ENCODE measurements around the gene PPP1R2.
A peak's percentile ranks its signal among the peaks of the same experiment; 100 is the strongest.

The PPP1R2 gene

GRCh38 chr3:195566797-195567196 is 23.7 kb upstream of the PPP1R2 start:
- H3K27ac ChIP-seq (ENCODE audit: low read depth, low read length): no peak overlapping the region
- H3K4ac ChIP-seq (ENCODE audit: low read depth, low read length): no peak overlapping the region
- no peaks in the 10 kb centered on the region for H3K27me3 ChIP-seq (ENCODE audit: insufficient read depth, low read length)
- H2BK120ac ChIP-seq (ENCODE audit: insufficient read depth, low read length, poor library complexity): no peak overlapping the region
- H3K4me1 ChIP-seq (ENCODE audit: control insufficient read depth in 1 of 2, insufficient read depth in 2 of 2, low read length in 2 of 2): peaks cover 0 to 2% of the 10 kb centered on the region in 2 experiments
- DNase-seq: peak in 1 of 2 donors; percentile 16
- no peak overlapping the region for H4K12ac ChIP-seq (ENCODE audit: low read depth, low read length)
- H2AK5ac ChIP-seq (ENCODE audit: low read length): no peak overlapping the region
- no peak overlapping the region for H3K4me3 ChIP-seq (ENCODE audit: low read depth, low read length)
- H2BK5ac ChIP-seq (ENCODE audit: low read depth, low read length, poor library complexity): no peak overlapping the region
- H3K36me3 ChIP-seq (ENCODE audit: control insufficient read depth in 1 of 2, insufficient read depth in 2 of 2, low read length in 2 of 2): no peaks in the 10 kb centered on the region
- H3K79me1 ChIP-seq (ENCODE audit: low read length): no peaks in the 10 kb centered on the region
- no peak overlapping the region for H3K18ac ChIP-seq (ENCODE audit: low read length)
- H3K14ac ChIP-seq (ENCODE audit: low read length): no peak overlapping the region
- H4K91ac ChIP-seq (ENCODE audit: low read depth, low read length): no peak overlapping the region
- no CpG with 5 or more reads among the region's 6 CpGs for WGBS (ENCODE audit: extremely low coverage, insufficient coverage, insufficient read length)
- H4K8ac ChIP-seq (ENCODE audit: low read depth, low read length): no peak overlapping the region
- no peak overlapping the region for H2BK12ac ChIP-seq (ENCODE audit: low read length)
- no peak overlapping the region for H3K9ac ChIP-seq (ENCODE audit: low read length)
- H2AFZ ChIP-seq (ENCODE audit: insufficient read depth, low read length, poor library complexity): no peak overlapping the region
- no peak overlapping the region for H3K4me2 ChIP-seq (ENCODE audit: low read length)
- H3K9me3 ChIP-seq (ENCODE audit: insufficient read depth, low read depth, low read length): no peaks in the 10 kb centered on the region
- no peaks in the 10 kb centered on the region for H3K79me2 ChIP-seq (ENCODE audit: control insufficient read depth, insufficient read depth, low read length, poor library complexity)
- no peak overlapping the region for H3K23ac ChIP-seq (ENCODE audit: low read length)

- no peak overlapping the region for H4K12ac ChIP-seq (ENCODE audit: low read depth, low read length)
- H3K23ac ChIP-seq (ENCODE audit: low read length): no peak overlapping the region
- no peaks in the 10 kb centered on the region for H3K36me3 ChIP-seq (ENCODE audit: control insufficient read depth in 1 of 2, insufficient read depth in 2 of 2, low read length in 2 of 2)
- no peak overlapping the region for H3K4me3 ChIP-seq (ENCODE audit: low read depth, low read length)
- H3K4me2 ChIP-seq (ENCODE audit: low read length): no peak overlapping the region
- no peak overlapping the region for H3K4ac ChIP-seq (ENCODE audit: low read depth, low read length)
- H3K18ac ChIP-seq (ENCODE audit: low read length): no peak overlapping the region
- no peak overlapping the region for H2BK120ac ChIP-seq (ENCODE audit: insufficient read depth, low read length, poor library complexity)
- H3K79me2 ChIP-seq (ENCODE audit: control insufficient read depth, insufficient read depth, low read length, poor library complexity): no peaks in the 10 kb centered on the region
- H3K9ac ChIP-seq (ENCODE audit: low read length): no peak overlapping the region
- no peak overlapping the region for H2BK5ac ChIP-seq (ENCODE audit: low read depth, low read length, poor library complexity)
- DNase-seq: no peak
- no peaks in the 10 kb centered on the region for H3K27me3 ChIP-seq (ENCODE audit: insufficient read depth, low read length)
- no peak overlapping the region for H2AFZ ChIP-seq (ENCODE audit: insufficient read depth, low read length, poor library complexity)
- H4K91ac ChIP-seq (ENCODE audit: low read depth, low read length): no peak overlapping the region
- H3K9me3 ChIP-seq (ENCODE audit: insufficient read depth, low read depth, low read length): no peaks in the 10 kb centered on the region
- no CpG with 5 or more reads among the region's 7 CpGs for WGBS (ENCODE audit: extremely low coverage, insufficient coverage, insufficient read length)
- H3K14ac ChIP-seq (ENCODE audit: low read length): no peak overlapping the region
- H3K79me1 ChIP-seq (ENCODE audit: low read length): no peaks in the 10 kb centered on the region
- H2AK5ac ChIP-seq (ENCODE audit: low read length): no peak overlapping the region
- H4K8ac ChIP-seq (ENCODE audit: low read depth, low read length): no peak overlapping the region
- H2BK12ac ChIP-seq (ENCODE audit: low read length): no peak overlapping the region
- H3K27ac ChIP-seq (ENCODE audit: low read depth, low read length): no peak overlapping the region
- peaks cover 0 to 2% of the 10 kb centered on the region in 2 experiments for H3K4me1 ChIP-seq (ENCODE audit: control insufficient read depth in 1 of 2, insufficient read depth in 2 of 2, low read length in 2 of 2)
Measured at GRCh38 chr3:195565716-195566115, 22.6 kb upstream of the PPP1R2 start.

GRCh38 chr3:195563317-195563716 is 20.2 kb upstream of the PPP1R2 start:
- H3K4me2 ChIP-seq (ENCODE audit: low read length): no peak overlapping the region
- no peaks in the 10 kb centered on the region for H3K36me3 ChIP-seq (ENCODE audit: control insufficient read depth in 1 of 2, insufficient read depth in 2 of 2, low read length in 2 of 2)
- H4K12ac ChIP-seq (ENCODE audit: low read depth, low read length): no peak overlapping the region
- no peak for DNase-seq
- H3K27me3 ChIP-seq (ENCODE audit: insufficient read depth, low read length): no peaks in the 10 kb centered on the region
- H3K79me1 ChIP-seq (ENCODE audit: low read length): no peaks in the 10 kb centered on the region
- no peak overlapping the region for H2AK5ac ChIP-seq (ENCODE audit: low read length)
- H4K8ac ChIP-seq (ENCODE audit: low read depth, low read length): no peak overlapping the region
- no peak overlapping the region for H2BK120ac ChIP-seq (ENCODE audit: insufficient read depth, low read length, poor library complexity)
- no peak overlapping the region for H2BK5ac ChIP-seq (ENCODE audit: low read depth, low read length, poor library complexity)
- no peak overlapping the region for H3K23ac ChIP-seq (ENCODE audit: low read length)
- no peaks in the 10 kb centered on the region for H3K79me2 ChIP-seq (ENCODE audit: control insufficient read depth, insufficient read depth, low read length, poor library complexity)
- H2BK12ac ChIP-seq (ENCODE audit: low read length): no peak overlapping the region
- H3K27ac ChIP-seq (ENCODE audit: low read depth, low read length): no peak overlapping the region
- no peak overlapping the region for H3K9ac ChIP-seq (ENCODE audit: low read length)
- H3K4ac ChIP-seq (ENCODE audit: low read depth, low read length): no peak overlapping the region
- WGBS (ENCODE audit: extremely low coverage, insufficient coverage, insufficient read length): no CpG with 5 or more reads among the region's 4 CpGs
- H3K14ac ChIP-seq (ENCODE audit: low read length): no peak overlapping the region
- H3K18ac ChIP-seq (ENCODE audit: low read length): no peak overlapping the region
- H3K4me3 ChIP-seq (ENCODE audit: low read depth, low read length): no peak overlapping the region
- H2AFZ ChIP-seq (ENCODE audit: insufficient read depth, low read length, poor library complexity): no peak overlapping the region
- no peaks in the 10 kb centered on the region for H3K9me3 ChIP-seq (ENCODE audit: insufficient read depth, low read depth, low read length)
- H3K4me1 ChIP-seq (ENCODE audit: control insufficient read depth in 1 of 2, insufficient read depth in 2 of 2, low read length in 2 of 2): peaks cover 0 to 2% of the 10 kb centered on the region in 2 experiments
- no peak overlapping the region for H4K91ac ChIP-seq (ENCODE audit: low read depth, low read length)

- no CpG with 5 or more reads among the region's 4 CpGs for WGBS (ENCODE audit: extremely low coverage, insufficient coverage, insufficient read length)
- Histone ChIP-seq H3K27ac (ENCODE audit: low read depth, low read length) (no peak overlapping the region), H3K4me3 (ENCODE audit: low read depth, low read length) (no peak overlapping the region), H3K9ac (ENCODE audit: low read length) (no peak overlapping the region), H3K14ac (ENCODE audit: low read length) (no peak overlapping the region), H2AK5ac (ENCODE audit: low read length) (no peak overlapping the region), H3K4me2 (ENCODE audit: low read length) (no peak overlapping the region), H4K12ac (ENCODE audit: low read depth, low read length) (no peak overlapping the region), H3K23ac (ENCODE audit: low read length) (no peak overlapping the region), H3K9me3 (ENCODE audit: insufficient read depth, low read depth, low read length) (no peaks in the 10 kb centered on the region), H2AFZ (ENCODE audit: insufficient read depth, low read length, poor library complexity) (no peak overlapping the region), H3K4ac (ENCODE audit: low read depth, low read length) (no peak overlapping the region), H3K27me3 (ENCODE audit: insufficient read depth, low read length) (no peaks in the 10 kb centered on the region), H4K91ac (ENCODE audit: low read depth, low read length) (no peak overlapping the region), H3K4me1 (ENCODE audit: control insufficient read depth in 1 of 2, insufficient read depth in 2 of 2, low read length in 2 of 2) (no peaks in the 10 kb centered on the region), H3K79me2 (ENCODE audit: control insufficient read depth, insufficient read depth, low read length, poor library complexity) (no peaks in the 10 kb centered on the region), H4K8ac (ENCODE audit: low read depth, low read length) (no peak overlapping the region), H2BK5ac (ENCODE audit: low read depth, low read length, poor library complexity) (no peak overlapping the region), H2BK120ac (ENCODE audit: insufficient read depth, low read length, poor library complexity) (no peak overlapping the region), H2BK12ac (ENCODE audit: low read length) (no peak overlapping the region), H3K79me1 (ENCODE audit: low read length) (no peaks in the 10 kb centered on the region), H3K36me3 (ENCODE audit: control insufficient read depth in 1 of 2, insufficient read depth in 2 of 2, low read length in 2 of 2) (no peaks in the 10 kb centered on the region), H3K18ac (ENCODE audit: low read length) (no peak overlapping the region)
- DNase-seq: peak in 1 of 2 donors; percentile 51
Measured at GRCh38 chr3:195559723-195560409, 16.7 kb upstream of the PPP1R2 start.

Data from trophoblast cell (in vitro differentiated cells and primary cell).